HL-60 (cell line): Measurements from ENCODE around the gene SYTL3.

Experiments
- GABPA ChIP-seq: IDR thresholded peaks from 2 replicates; pipeline ENCODE4 v1.6.1; 2012; ENCODE audit warnings: low read depth
- POLR2AphosphoS5 ChIP-seq: IDR thresholded peaks from 2 replicates; pipeline ENCODE4 v1.6.1; 2012; ENCODE audit warnings: low read depth
- SPI1 ChIP-seq: IDR thresholded peaks from 2 replicates; pipeline ENCODE4 v1.6.1; 2012; ENCODE audit warnings: low read depth, mild to moderate bottlenecking, borderline replicate concordance
- TF ChIP-seq, protein P1 (sequence below): IDR thresholded peaks from one replicate; pipeline ENCODE4 v1.5.1; 2011; ENCODE audit warnings: low read length, control low read depth, inconsistent platforms; ENCODE audit not compliant: insufficient read depth
- TF ChIP-seq, protein P2 (sequence below): IDR thresholded peaks from 2 replicates; pipeline ENCODE4 v1.6.1; 2012; ENCODE audit warnings: low read depth; ENCODE audit not compliant: insufficient replicate concordance

DNA sequence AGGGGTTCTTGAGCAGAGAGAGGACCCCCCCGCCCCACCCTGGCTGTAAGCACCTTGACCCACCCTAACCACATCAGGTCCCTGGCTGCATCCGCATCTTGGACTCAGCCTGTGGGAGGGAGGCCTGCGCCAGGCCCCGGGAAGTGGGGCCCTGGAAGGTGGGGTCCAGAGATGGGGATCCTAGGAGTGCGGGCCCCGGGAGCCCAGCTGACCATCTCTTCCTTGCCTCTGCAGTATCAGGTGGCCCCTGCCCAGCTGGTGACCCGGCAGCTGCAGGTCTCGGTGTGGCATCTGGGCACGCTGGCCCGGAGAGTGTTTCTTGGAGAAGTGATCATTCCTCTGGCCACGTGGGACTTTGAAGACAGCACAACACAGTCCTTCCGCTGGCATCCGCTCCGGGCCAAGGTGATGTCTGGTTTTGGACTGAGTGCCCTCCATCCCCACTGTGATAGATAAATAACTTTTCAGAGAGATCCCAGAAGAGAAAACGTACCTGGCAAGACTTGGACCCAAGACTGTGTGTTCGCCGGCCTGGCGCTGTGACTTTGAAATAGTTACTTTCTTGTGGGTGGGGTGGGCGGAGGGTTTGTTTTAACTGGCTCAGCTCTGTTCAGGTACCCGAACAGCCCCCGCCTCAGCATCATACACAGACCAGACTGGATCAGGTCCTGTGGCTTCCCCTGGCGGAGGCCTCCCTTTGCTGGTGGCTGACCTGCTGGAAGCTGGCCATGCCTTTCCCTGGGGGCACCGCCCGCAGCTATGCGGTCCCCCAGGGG, 107.3 kb downstream of the SYTL3 start:
- TF ChIP-seq, protein P1, sequence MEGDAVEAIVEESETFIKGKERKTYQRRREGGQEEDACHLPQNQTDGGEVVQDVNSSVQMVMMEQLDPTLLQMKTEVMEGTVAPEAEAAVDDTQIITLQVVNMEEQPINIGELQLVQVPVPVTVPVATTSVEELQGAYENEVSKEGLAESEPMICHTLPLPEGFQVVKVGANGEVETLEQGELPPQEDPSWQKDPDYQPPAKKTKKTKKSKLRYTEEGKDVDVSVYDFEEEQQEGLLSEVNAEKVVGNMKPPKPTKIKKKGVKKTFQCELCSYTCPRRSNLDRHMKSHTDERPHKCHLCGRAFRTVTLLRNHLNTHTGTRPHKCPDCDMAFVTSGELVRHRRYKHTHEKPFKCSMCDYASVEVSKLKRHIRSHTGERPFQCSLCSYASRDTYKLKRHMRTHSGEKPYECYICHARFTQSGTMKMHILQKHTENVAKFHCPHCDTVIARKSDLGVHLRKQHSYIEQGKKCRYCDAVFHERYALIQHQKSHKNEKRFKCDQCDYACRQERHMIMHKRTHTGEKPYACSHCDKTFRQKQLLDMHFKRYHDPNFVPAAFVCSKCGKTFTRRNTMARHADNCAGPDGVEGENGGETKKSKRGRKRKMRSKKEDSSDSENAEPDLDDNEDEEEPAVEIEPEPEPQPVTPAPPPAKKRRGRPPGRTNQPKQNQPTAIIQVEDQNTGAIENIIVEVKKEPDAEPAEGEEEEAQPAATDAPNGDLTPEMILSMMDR = no peak
- TF ChIP-seq GABPA (no peak), POLR2AphosphoS5 (no peak), SPI1 (no peak)
- TF ChIP-seq, protein P2, sequence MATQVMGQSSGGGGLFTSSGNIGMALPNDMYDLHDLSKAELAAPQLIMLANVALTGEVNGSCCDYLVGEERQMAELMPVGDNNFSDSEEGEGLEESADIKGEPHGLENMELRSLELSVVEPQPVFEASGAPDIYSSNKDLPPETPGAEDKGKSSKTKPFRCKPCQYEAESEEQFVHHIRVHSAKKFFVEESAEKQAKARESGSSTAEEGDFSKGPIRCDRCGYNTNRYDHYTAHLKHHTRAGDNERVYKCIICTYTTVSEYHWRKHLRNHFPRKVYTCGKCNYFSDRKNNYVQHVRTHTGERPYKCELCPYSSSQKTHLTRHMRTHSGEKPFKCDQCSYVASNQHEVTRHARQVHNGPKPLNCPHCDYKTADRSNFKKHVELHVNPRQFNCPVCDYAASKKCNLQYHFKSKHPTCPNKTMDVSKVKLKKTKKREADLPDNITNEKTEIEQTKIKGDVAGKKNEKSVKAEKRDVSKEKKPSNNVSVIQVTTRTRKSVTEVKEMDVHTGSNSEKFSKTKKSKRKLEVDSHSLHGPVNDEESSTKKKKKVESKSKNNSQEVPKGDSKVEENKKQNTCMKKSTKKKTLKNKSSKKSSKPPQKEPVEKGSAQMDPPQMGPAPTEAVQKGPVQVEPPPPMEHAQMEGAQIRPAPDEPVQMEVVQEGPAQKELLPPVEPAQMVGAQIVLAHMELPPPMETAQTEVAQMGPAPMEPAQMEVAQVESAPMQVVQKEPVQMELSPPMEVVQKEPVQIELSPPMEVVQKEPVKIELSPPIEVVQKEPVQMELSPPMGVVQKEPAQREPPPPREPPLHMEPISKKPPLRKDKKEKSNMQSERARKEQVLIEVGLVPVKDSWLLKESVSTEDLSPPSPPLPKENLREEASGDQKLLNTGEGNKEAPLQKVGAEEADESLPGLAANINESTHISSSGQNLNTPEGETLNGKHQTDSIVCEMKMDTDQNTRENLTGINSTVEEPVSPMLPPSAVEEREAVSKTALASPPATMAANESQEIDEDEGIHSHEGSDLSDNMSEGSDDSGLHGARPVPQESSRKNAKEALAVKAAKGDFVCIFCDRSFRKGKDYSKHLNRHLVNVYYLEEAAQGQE = no peak
